ENCODE measurements around the gene TNKS1BP1. TPM values are rescaled to one million over a fixed set of nuclear protein-coding genes. Genes with fewer than 3 reads are reported as not detected.

The TNKS1BP1 gene
- total RNA-seq (ENCODE audit: low replicate concordance) = 56.7 and 89.3 TPM in 2 replicates

GRCh38 chr11:57324886-57325734 lies at the start of gene TNKS1BP1:
TNKS1BP1 (minus strand) TSS chr11:57324952; CDS start chr11:57321885, 3,067 bp downstream.

GRCh38 chr11:57338142-57338541 lies 13.4 kb upstream of the TNKS1BP1 start, which contains the start of gene P2RX3:
P2RX3 (plus strand) TSS chr11:57338352; CDS start chr11:57338551, 199 bp downstream.

GRCh38 chr11:57335343-57336110 lies 10.8 kb upstream of the TNKS1BP1 start, which contains the start of gene SSRP1:
SSRP1 (minus strand) TSS chr11:57335892; CDS start chr11:57335121, 771 bp downstream.

Other genes with a start within 250 kb of the TNKS1BP1 start
- gene LRRC55, start 143.0 kb downstream of the TNKS1BP1 start, total RNA-seq (ENCODE audit: low replicate concordance) = not detected in 2 replicates
- 0.35 TPM in 1 of 2 replicates, not detected in the other for gene APLNR, start 87.7 kb downstream of the TNKS1BP1 start, total RNA-seq (ENCODE audit: low replicate concordance)
- gene SSRP1, start 10.9 kb upstream of the TNKS1BP1 start, total RNA-seq (ENCODE audit: low replicate concordance) = 48.1 and 71.0 TPM in 2 replicates
- gene P2RX3, start 13.4 kb upstream of the TNKS1BP1 start, total RNA-seq (ENCODE audit: low replicate concordance) = not detected in 2 replicates
- not detected in 2 replicates for gene PRG3, start 56.2 kb upstream of the TNKS1BP1 start, total RNA-seq (ENCODE audit: low replicate concordance)
- gene PRG2, start 65.7 kb upstream of the TNKS1BP1 start, total RNA-seq (ENCODE audit: low replicate concordance) = 0.08 and 0.23 TPM in 2 replicates
- 2.9 and 53.8 TPM in 2 replicates for gene SLC43A3, start 102.2 kb upstream of the TNKS1BP1 start, total RNA-seq (ENCODE audit: low replicate concordance)
- gene RTN4RL2, start 135.6 kb upstream of the TNKS1BP1 start, total RNA-seq (ENCODE audit: low replicate concordance) = 0.12 TPM in 1 of 2 replicates, not detected in the other
- 8.5 and 39.0 TPM in 2 replicates for gene SLC43A1, start 190.8 kb upstream of the TNKS1BP1 start, total RNA-seq (ENCODE audit: low replicate concordance)
- gene TIMM10, start 205.8 kb upstream of the TNKS1BP1 start, total RNA-seq (ENCODE audit: low replicate concordance) = 50.1 and 70.0 TPM in 2 replicates
- gene SMTNL1, start 212.6 kb upstream of the TNKS1BP1 start, total RNA-seq (ENCODE audit: low replicate concordance) = not detected in 2 replicates
- 37.1 and 111 TPM in 2 replicates for gene UBE2L6, start 242.7 kb upstream of the TNKS1BP1 start, total RNA-seq (ENCODE audit: low replicate concordance)